Measurements from ENCODE around the gene CELSR1. TPM values are rescaled to one million over a fixed set of nuclear protein-coding genes. Genes with fewer than 3 reads are reported as not detected.

CELSR1 gene
- total RNA-seq, 3 donors from 2014 or later (not counting 1 experiment from before 2014, with no cell fraction given) = 0.89 to 3.9 (median 1.9) TPM

DNA sequence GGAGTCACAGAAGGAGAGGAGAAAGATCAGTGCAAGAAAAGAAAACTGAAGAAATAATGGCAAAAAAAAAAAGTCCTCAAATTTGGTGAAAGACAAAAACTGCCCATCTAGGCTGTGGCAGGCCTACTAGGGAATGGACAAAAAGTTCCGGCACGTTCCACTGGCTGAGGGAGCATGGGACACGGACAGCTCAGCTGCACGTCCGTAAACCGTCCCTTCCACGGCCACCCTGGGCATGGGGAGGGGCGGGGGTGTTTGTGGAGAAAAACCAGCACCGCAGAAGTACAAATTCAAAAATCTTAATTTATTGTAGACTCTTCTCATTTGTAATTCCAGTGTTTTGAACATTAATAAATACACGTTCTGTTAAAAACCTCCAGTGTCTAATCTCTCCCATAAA is 176.5 kb downstream of the CELSR1 start:
- Histone ChIP-seq H3K9me3 (ENCODE audit: control insufficient read depth, insufficient read depth, low read length) (no peaks in the 10 kb centered on the region), H3K4me1 (ENCODE audit: control insufficient read depth, insufficient read depth, low read length) (peaks cover 15% of the 10 kb centered on the region), H3K27me3 (ENCODE audit: control insufficient read depth, insufficient read depth, low read length) (no peaks in the 10 kb centered on the region), H3K36me3 (ENCODE audit: control insufficient read depth, insufficient read depth, low read length) (peaks cover 19% of the 10 kb centered on the region), H3K27ac (ENCODE audit: low read length) (no peak overlapping the region), H3K4me3 (ENCODE audit: low read length) (no peak overlapping the region)
- peaks cover 10 to 11% of the 10 kb centered on the region in 2 donors for H3K4me1 Mint-ChIP-seq
- intact Hi-C loops (cut with micrococcal nuclease) = no loop called here
- H3K4me3 Mint-ChIP-seq = no peak overlapping the region
- no peak overlapping the region for H3K27ac Mint-ChIP-seq
- no peaks in the 10 kb centered on the region for H3K36me3 Mint-ChIP-seq
- no peaks in the 10 kb centered on the region for H3K27me3 Mint-ChIP-seq (ENCODE audit: low read depth in 2 of 2)
- DNase-seq (no peak), ATAC-seq (no peak)
- no peaks in the 10 kb centered on the region for H3K9me3 Mint-ChIP-seq
- TF ChIP-seq, protein P1, sequence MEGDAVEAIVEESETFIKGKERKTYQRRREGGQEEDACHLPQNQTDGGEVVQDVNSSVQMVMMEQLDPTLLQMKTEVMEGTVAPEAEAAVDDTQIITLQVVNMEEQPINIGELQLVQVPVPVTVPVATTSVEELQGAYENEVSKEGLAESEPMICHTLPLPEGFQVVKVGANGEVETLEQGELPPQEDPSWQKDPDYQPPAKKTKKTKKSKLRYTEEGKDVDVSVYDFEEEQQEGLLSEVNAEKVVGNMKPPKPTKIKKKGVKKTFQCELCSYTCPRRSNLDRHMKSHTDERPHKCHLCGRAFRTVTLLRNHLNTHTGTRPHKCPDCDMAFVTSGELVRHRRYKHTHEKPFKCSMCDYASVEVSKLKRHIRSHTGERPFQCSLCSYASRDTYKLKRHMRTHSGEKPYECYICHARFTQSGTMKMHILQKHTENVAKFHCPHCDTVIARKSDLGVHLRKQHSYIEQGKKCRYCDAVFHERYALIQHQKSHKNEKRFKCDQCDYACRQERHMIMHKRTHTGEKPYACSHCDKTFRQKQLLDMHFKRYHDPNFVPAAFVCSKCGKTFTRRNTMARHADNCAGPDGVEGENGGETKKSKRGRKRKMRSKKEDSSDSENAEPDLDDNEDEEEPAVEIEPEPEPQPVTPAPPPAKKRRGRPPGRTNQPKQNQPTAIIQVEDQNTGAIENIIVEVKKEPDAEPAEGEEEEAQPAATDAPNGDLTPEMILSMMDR (IDR thresholded peaks at IDR 0.05) = no peak
- 96% methylated on average over 9 of the region's 10 CpGs for WGBS (ENCODE audit: insufficient coverage)

DNA sequence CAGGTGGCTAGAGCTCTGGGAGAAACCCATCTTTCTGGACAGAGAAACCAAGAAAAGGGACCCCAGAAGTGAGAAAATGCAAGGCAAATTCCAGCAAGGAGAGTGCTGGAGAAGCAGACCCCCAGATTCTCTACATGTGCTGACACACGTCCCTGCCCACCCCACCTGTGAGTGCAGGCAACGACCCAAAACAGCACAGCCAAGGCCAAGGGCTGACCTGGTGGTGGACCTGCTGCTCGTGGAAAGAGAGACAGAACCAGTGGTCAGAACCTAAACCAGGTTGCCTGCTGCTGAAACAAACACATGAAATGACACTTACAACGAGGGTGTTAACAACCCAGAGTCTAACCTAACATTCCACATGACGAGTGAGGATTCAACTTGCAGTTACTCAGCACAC is 177.3 kb downstream of the CELSR1 start:
- intact Hi-C loops (cut with micrococcal nuclease) = no loop called here
- H3K9me3 ChIP-seq (ENCODE audit: control insufficient read depth, insufficient read depth, low read length) = no peaks in the 10 kb centered on the region
- no peak overlapping the region for H3K27ac Mint-ChIP-seq
- no peak for ATAC-seq
- peaks cover 16% of the 10 kb centered on the region in 2 donors for H3K4me1 Mint-ChIP-seq
- H3K9me3 Mint-ChIP-seq = no peaks in the 10 kb centered on the region
- H3K27ac ChIP-seq (ENCODE audit: low read length) = no peak overlapping the region
- H3K27me3 ChIP-seq (ENCODE audit: control insufficient read depth, insufficient read depth, low read length) = no peaks in the 10 kb centered on the region
- H3K36me3 Mint-ChIP-seq = no peaks in the 10 kb centered on the region
- peaks cover 22% of the 10 kb centered on the region for H3K36me3 ChIP-seq (ENCODE audit: control insufficient read depth, insufficient read depth, low read length)
- no peak overlapping the region for H3K4me3 ChIP-seq (ENCODE audit: low read length)
- TF ChIP-seq, protein P1 (IDR thresholded peaks at IDR 0.05) = no peak
- peaks cover 23% of the 10 kb centered on the region for H3K4me1 ChIP-seq (ENCODE audit: control insufficient read depth, insufficient read depth, low read length)
- no peaks in the 10 kb centered on the region for H3K27me3 Mint-ChIP-seq (ENCODE audit: low read depth in 2 of 2)
- H3K4me3 Mint-ChIP-seq = no peak overlapping the region
- 88% methylated on average over 5 of the region's 5 CpGs for WGBS (ENCODE audit: insufficient coverage)
- DNase-seq = no peak

DNA sequence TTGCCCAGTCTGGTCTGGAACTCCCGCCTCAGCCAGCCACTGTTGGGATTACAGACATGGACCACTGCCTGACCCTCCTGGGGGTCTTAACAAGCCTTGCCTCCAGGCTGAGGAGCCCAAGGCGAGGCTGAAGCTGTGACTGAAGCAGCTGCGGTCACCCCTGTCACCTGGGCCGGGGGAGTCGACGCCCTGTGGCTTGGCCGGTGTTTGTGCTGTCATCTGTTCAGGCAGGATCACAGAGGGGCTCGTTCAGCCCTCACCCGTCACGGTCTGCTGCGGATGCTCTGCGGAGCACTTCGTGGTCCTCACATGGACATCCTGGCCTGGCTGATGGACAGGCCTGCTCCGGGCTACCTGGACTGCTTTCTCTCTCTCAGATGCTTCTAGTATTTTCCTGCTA is 178.1 kb downstream of the CELSR1 start:
- peaks cover 27% of the 10 kb centered on the region for H3K36me3 ChIP-seq (ENCODE audit: control insufficient read depth, insufficient read depth, low read length)
- peak overlapping the region in 1 of 2 donors; percentile 6 for H3K27ac Mint-ChIP-seq
- no peaks in the 10 kb centered on the region for H3K27me3 ChIP-seq (ENCODE audit: control insufficient read depth, insufficient read depth, low read length)
- H3K4me3 ChIP-seq (ENCODE audit: low read length) = no peak overlapping the region
- intact Hi-C loops (cut with micrococcal nuclease) = no loop called here
- no peak for DNase-seq
- H3K27ac ChIP-seq (ENCODE audit: low read length) = no peak overlapping the region
- H3K4me3 Mint-ChIP-seq = no peak overlapping the region
- H3K36me3 Mint-ChIP-seq = no peaks in the 10 kb centered on the region
- peaks cover 23% of the 10 kb centered on the region for H3K4me1 ChIP-seq (ENCODE audit: control insufficient read depth, insufficient read depth, low read length)
- no peaks in the 10 kb centered on the region for H3K27me3 Mint-ChIP-seq (ENCODE audit: low read depth in 2 of 2)
- H3K9me3 Mint-ChIP-seq = no peaks in the 10 kb centered on the region
- H3K9me3 ChIP-seq (ENCODE audit: control insufficient read depth, insufficient read depth, low read length) = no peaks in the 10 kb centered on the region
- WGBS (ENCODE audit: insufficient coverage) = 89% methylated on average over 14 of the region's 14 CpGs
- TF ChIP-seq, protein P1 (IDR thresholded peaks at IDR 0.05) = no peak
- peaks cover 16 to 17% of the 10 kb centered on the region in 2 donors for H3K4me1 Mint-ChIP-seq
- no peak for ATAC-seq

DNA sequence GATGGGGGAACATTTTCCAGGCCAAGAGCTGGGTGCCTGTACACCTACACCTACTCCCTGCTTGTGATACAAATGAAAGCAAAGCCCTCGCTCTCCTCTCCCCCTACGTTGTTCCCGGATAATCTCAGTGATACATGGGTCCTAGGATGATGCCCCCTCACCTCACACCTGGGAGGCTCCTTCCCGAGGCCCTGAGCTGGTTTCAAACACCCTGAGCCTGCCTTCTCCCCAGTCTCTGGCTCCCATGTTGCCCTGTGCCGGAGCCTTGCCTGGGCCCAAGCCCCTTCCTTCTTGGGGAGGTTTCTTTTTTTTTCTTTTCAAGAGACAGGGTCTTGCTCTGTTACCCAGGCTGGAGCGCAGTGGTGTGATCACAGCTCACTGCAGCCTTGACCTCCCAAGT is 178.7 kb downstream of the CELSR1 start:
- H3K27ac Mint-ChIP-seq = peak overlapping the region in 1 of 2 donors; percentile 6
- Histone ChIP-seq H3K4me3 (ENCODE audit: low read length) (no peak overlapping the region), H3K9me3 (ENCODE audit: control insufficient read depth, insufficient read depth, low read length) (no peaks in the 10 kb centered on the region), H3K36me3 (ENCODE audit: control insufficient read depth, insufficient read depth, low read length) (peaks cover 30% of the 10 kb centered on the region), H3K27ac (ENCODE audit: low read length) (no peak overlapping the region), H3K27me3 (ENCODE audit: control insufficient read depth, insufficient read depth, low read length) (no peaks in the 10 kb centered on the region), H3K4me1 (ENCODE audit: control insufficient read depth, insufficient read depth, low read length) (peaks cover 23% of the 10 kb centered on the region)
- ATAC-seq (no peak), DNase-seq (no peak)
- TF ChIP-seq, protein P1 (IDR thresholded peaks at IDR 0.05) = no peak
- intact Hi-C loops (cut with micrococcal nuclease) = no loop called here
- no peak overlapping the region for H3K4me3 Mint-ChIP-seq
- H3K9me3 Mint-ChIP-seq = no peaks in the 10 kb centered on the region
- H3K36me3 Mint-ChIP-seq = no peaks in the 10 kb centered on the region
- peaks cover 16 to 17% of the 10 kb centered on the region in 2 donors for H3K4me1 Mint-ChIP-seq
- WGBS (ENCODE audit: insufficient coverage) = 97% methylated on average over 6 of the region's 6 CpGs
- no peaks in the 10 kb centered on the region for H3K27me3 Mint-ChIP-seq (ENCODE audit: low read depth in 2 of 2)

Data from natural killer cell (primary cell).